Measurements from ENCODE around the gene SUN3.

DNA sequence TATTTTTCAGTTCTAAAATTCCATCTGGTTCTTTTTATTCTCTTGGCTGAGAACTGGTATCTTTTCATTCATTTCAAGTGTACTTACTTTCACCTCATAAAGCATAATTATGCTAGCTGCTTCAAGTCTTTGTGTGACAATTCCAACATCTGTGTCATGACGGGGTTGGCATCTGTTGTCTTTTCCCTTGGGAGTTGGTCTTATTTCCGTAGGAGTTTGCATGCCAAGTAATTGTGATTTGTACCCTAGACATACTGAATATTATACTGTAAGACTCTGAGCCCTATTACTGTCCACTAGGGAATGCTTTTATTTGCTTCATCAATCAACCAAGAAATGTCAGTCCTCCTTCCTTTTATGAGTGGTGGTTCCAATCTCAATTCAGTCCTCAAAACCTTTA lies 24.9 kb downstream of the SUN3 start:
- TF ChIP-seq, protein P1, sequence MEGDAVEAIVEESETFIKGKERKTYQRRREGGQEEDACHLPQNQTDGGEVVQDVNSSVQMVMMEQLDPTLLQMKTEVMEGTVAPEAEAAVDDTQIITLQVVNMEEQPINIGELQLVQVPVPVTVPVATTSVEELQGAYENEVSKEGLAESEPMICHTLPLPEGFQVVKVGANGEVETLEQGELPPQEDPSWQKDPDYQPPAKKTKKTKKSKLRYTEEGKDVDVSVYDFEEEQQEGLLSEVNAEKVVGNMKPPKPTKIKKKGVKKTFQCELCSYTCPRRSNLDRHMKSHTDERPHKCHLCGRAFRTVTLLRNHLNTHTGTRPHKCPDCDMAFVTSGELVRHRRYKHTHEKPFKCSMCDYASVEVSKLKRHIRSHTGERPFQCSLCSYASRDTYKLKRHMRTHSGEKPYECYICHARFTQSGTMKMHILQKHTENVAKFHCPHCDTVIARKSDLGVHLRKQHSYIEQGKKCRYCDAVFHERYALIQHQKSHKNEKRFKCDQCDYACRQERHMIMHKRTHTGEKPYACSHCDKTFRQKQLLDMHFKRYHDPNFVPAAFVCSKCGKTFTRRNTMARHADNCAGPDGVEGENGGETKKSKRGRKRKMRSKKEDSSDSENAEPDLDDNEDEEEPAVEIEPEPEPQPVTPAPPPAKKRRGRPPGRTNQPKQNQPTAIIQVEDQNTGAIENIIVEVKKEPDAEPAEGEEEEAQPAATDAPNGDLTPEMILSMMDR (IDR thresholded peaks at IDR 0.05), result no peak
- TF ChIP-seq POLR2A (IDR thresholded peaks at IDR 0.05), result no peak

Data from vagina (tissue), 2 donors.